Activated CD4-positive, alpha-beta T cell treated with anti-CD3 and anti-CD28 coated beads for 24 hours (primary cell): ENCODE data around the gene ANKRD50.

ENCODE experiments used
- DNase-seq, 2 donors: peaks; one replicate each; pipeline ENCODE4 v3.0.0-alpha.2; 2020; ENCODE audit warnings: low read depth in 2 of 2

ANKRD50 gene

DNA sequence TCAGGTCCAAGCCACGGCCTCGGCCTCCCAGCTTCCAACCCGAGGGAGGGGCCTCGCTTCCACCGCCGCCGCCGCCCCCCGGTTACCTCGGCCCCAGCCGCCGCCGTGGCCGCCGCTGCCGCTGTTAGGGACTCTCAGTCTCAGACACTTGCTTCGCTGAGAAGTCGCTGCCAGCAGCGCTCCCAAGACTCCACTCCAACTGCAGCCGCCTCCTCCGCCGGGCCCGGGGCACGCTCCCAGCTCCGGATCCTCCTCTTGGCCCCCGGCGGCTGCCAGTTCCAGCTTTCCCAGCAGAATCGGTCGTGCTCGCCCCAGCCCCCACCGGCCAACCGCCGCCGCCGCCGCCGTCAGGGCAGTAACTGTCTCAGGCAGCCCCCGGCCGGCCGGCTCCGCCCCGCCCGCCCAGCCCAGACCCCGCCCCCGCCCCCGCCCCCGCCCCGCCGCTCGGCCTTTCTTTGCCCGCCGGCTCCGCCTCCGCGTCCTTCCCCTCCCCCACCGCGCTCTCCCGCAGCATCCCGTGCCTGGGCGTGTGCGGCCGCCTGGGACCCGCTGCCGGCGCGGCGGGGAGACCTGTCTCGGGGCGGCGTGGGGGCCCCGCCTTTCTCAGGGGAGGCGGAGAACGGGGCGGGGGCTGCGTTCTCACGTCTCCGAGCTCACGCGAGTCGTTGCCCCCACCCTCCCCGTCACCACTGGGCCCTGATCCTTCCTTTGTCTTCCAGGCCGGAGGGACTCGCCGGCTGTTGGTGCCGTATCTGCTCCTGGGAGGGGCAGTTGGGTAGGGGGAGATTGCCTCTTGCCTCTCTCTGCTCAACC lies at the start of gene ANKRD50:
ANKRD50 (minus strand) TSS at position 361 of the 813 bp plus-strand sequence. CDS start 2,221 bp downstream, outside the sequence.
- DNase-seq, result peak; percentile 26 to 41

DNA sequence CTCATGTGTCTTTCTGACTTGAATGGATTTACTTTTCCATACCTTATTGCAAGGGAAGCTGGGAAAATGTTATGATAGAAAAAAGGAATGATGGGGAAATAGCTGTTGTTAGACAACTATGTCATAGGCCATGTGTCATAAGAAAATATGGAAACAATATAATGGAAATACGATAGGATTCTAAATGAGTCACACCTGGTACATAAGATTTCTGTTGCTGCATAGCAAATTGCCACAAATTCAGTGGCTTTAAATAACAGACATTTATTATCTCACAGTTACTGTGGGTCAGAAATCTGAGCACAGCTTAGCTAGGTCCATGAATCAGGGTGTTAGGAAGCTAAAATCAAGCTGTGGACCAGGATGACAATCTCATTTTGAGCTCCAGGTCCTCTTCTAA lies 44.6 kb upstream of the ANKRD50 start:
- DNase-seq, result no peak

DNA sequence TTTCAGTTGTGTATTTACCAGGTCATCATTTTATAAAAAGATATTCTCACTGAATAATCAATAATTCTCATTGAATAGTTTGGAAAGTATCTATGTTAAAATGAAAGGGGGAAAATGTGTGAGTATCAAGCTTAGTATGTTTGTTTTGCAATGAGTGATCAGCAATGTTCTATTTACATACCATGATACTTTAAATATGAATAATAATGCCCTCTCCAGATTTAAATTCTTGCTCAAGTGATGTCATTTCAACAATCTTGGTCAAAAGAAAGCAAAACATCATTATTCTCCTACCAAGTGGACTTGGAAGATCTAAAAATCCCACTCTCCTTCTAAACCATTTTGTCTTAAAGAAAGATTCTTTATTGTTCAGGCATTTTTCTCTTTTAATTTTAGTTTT lies 42.1 kb upstream of the ANKRD50 start:
- no peak for DNase-seq

DNA sequence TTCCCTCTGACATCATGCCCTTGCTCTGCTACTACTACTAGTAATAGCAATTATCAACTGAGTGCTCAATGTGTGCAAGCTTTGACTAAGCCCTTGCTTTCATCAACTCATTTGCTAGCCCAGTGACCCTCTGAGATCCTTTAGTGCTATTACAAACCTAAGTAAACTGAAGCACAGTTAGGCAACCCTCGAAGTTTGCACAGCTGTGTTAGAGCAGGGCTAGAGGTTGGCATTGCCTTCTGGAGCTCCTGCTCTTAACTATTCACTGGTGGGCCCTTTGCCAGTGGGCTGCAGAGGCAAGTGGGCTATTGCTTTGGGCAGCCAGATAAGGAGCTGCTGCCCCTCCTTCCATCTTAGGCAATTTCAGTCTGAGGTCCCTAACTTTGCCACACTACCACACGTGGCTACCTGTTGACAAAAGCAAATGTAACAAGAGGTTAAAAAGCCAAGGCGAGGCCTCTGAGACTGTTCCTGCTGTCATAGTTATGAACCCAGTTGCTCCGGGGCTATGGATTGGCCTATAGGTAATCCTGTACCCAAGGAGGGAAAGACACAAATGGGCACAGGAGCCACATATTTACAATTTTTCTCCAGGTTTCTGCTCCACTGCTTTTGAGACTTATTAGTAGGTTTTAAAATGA lies 41.5 kb upstream of the ANKRD50 start:
- DNase-seq, result no peak

DNA sequence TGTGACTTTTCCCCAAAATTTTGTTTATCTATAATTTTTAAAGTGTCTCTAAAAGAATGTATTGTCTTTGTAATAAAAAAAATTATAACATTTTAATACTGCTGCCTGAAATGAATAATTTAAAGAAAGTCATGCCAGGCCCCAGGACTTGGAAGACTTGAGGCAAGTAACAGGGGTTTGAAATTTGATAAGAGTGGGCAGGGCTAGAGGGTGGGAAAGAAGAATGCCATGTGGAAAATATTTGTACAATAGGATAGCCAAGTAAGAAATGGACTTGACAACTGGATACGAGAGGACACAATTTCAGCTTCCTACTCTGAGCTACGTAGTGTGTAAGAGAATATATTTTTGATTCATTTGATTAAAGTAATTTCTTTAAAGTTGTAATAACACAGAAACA lies 36.9 kb upstream of the ANKRD50 start:
- no peak for DNase-seq

DNA sequence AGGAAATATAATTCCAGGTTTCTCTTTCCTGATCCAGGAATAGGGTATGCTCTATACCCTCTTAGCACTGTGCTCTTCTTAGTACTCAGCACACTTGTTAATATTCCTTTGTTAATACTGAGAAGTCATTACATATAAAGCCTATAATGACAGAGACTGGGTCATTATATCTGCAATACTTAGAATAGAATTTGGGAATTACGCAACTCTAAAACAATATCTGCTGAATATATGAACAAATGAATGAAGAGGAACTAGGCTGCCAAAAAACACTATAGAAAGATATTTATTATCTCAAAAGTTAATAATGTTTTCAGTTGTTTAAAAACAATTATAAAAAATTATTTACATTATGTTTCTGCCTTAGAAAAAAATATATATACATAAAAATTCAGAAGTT lies 36.4 kb upstream of the ANKRD50 start:
- DNase-seq, result no peak

DNA sequence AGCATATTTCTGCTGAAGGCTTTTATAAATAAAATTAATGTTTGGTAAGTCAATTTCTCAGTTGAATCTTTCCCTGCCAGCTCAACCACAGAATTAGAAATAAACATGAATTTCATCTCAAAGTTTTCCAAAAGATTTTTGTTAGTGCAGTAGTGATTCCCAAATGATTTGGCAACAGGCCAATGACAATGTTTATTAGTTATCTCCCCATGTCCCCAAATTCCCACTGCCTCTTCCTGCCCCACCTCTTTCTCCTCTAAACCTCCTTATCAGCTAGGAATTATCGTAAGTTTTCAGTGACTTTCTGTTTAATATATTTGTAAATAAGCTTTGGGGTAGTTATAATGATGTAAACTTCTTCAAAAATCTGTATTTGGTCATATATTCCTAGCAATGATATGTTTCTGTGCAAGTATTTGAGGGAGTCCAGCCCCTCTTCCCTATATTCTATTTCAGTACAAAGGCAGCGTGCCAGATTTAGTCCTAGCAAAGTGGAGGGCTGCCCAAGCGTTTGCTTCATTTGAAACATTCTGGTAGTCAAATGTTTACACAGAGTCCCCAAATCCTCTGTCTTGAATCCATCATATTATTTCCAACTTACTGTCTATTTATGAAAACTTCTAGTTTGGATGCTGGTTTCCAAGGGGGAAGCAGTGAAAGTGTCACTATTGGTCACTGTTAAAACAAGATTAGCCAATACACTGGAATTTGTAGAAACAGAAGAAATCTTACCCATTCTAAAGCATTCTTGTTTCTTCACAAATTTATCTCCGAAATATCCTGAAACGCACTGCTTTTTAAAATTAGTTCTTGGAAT lies 33.7 kb upstream of the ANKRD50 start:
- no peak for DNase-seq

DNA sequence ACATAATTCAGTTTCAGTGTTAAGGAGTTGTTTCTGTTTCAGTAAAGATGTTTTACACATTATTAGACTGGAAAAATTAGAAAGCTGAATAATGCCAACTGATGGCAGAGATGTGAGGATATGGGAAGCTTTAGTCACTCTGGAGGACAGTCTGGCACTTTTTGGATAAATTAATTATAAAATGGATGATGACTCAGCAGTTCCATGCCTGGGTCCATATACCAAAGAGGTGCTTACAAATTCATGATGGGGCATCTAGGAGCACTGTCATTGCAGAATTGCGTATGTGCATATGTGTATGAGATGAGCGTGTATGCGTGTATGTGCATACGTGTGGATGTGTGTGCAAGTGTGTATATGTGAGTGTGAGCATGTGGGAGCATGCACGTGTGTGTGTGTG lies 31.2 kb upstream of the ANKRD50 start:
- DNase-seq, result no peak

DNA sequence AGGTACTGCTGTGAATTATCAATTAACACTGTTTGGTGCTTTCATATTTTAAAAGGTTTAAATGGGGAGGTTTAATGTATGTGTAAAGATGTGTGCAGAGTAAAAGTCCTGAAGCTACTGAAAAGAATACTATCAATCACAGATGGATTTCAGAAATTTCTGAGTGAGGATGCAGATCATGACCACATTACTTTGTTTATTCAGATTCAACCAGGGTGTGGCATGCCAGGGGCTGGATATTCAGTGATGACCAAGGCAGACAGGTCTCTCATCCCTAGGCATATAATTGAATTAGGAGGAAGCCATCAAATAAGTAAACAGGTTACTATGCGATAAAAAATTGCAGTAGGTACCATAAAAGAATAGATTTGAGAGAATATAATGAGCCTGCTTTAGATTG lies 28.0 kb upstream of the ANKRD50 start:
- DNase-seq, result no peak

GRCh38 chr4:124738994-124739393 lies 26.5 kb upstream of the ANKRD50 start:
- DNase-seq, result no peak

- no peak for DNase-seq
Observed at GRCh38 chr4:124737619-124738018, 25.1 kb upstream of the ANKRD50 start.

DNA sequence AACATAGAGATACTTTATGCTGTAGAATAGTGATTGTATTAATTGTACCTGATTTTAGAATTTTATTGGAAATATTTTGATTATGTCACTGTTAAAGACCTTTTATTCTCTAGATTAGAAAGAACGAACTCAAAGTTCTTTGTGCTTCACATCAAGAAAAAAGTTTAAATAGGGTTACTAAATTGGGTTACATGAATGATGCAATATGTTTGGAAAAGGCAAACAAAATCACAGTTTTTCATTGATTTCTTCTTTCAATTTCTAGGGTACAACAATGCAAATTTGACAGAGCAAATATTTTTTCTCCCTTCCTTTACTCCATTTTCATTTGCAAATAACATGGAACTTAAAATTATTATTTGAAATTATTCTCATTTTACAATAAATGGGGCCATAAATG lies 24.0 kb upstream of the ANKRD50 start:
- no peak for DNase-seq

- no peak for DNase-seq
Observed at GRCh38 chr4:124727331-124727890, 14.9 kb upstream of the ANKRD50 start.

DNA sequence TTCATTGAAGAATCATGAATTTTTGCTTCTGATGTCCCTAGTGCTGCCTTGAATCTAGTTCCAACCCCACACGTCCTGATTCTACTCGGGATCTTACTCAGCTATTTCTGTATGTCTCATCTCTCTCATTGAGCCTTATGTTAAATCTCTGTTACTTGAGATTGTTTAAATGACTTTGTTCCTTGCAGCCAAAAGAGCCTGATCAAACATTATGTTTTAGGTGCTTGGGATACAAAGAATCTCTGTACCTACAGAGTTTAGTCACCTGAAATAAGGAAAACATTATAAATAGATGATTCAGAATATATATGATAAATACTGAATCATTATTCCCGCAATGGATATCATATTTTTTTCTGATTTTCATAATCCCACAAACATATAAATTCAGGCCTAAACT lies 13.7 kb upstream of the ANKRD50 start:
- no peak for DNase-seq

DNA sequence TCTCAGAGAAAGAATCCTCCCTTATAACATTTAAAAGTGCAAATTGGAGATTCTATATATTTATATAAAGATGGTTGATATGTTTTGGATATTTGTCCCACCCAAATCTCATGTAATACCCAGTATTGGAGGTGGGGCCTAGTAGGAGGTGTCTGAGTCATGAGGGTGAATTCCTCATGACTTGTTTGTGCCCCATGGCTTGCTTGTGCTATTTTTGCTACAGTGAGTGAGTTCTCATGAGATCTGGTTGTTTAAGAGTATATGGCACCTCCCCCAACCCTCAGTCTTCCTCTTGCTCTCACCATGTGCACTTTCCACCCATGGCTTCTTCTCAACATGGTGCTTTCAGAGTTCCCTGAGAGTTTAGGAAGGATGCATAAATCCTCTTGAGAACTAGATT lies 9.5 kb upstream of the ANKRD50 start:
- no peak for DNase-seq

GRCh38 chr4:124717101-124717500 lies 4.6 kb upstream of the ANKRD50 start:
- no peak for DNase-seq

DNA sequence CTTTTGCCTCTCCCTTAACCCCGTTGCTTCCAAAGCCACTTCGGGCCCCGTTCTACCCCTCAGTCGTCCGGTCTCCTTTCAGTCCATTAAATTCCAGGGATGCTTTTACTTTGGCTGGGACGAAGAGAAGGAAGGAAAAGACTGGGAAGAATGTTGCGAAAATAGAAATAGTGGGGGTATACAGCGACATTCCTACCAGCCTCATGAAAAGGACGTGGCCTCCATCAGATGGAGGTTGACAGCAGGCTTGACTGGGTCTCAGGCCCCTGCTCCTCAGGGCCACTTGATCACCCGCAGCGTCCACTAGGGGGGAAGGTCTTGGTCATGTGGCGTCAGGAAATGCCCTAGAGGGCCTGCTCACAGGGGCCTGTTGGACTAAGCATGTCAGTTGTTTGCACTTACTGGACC lies 657 bp upstream of the ANKRD50 start:
- DNase-seq, result peak in 1 of 2 donors; percentile 1

DNA sequence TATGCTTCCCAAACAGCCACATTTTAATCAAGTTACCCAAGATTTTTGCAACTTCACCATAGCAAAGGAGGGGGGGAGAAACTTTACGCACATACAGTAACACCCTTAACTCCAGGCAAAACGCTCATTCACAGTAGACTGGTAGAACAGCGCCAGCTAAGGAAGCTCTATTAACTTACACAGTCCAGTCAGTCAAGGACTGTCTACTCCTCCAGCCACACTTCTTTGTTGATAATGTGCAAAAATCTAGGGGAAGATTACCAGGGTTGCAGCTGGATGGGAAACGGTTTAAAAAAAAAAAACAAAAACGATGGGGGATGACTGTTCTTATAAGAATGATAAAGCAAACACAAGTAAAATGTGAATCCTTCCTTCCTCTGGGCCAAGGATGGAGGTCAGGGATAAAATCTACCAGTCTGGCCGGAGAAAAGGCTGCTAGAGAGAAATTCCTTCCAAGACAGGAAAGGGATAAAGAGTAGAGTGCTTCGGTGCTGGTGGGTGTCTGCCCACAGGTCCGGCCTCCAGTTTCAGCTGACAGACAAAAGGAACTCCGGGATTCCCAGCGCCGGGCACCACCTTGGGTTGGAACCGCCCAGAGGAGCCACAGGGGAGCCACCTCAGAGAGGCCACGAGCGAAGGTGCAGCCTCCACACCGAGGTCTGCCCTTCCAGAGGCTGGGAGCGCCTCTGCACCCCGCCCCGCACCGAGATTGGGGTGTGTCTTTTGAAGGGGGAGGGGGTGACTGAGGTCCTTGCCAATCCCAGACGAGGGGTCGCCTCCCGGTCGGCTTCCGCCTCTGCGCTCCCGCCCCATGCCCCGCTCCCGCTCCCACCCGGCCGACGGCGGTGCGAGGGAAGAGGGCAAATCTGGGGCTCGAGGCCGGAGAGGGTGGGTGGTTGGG lies 811 bp downstream of the ANKRD50 start:
- DNase-seq, result no peak

GRCh38 chr4:124710911-124711310 lies 1.6 kb downstream of the ANKRD50 start:
- DNase-seq, result no peak

GRCh38 chr4:124710015-124710741 lies 2.4 kb downstream of the ANKRD50 start:
- no peak for DNase-seq
